ENCODE measurements around the gene GPR35. TPM values are rescaled to one million over a fixed set of nuclear protein-coding genes. Genes with fewer than 3 reads are reported as not detected.

The GPR35 gene
- total RNA-seq, 1 donor from 2014 or later: 1.6 TPM

DNA sequence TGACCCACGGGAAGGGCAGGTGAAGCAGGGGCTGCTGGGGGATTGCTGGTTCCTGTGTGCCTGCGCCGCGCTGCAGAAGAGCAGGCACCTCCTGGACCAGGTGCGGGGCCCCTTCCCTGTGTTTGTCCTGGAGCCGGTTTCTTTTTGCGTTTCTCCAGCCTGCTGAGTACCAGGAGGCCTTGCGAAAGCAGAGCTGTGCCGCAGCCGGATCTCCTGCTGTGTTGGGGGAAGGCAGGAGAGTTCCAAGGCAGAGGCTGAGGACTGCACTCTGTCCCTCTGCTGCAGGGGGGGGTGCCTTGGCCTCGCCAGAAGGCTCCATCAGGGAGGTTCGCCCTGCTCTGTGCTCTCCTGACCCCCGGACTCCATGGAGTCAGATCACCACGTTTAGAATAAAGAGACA, 35.9 kb upstream of the GPR35 start:
- ATAC-seq (ENCODE audit: low read depth) (no peak), DNase-seq (no peak)
- Mint-ChIP-seq H3K9me3 (no peaks in the 10 kb centered on the region), H3K4me3 (no peak overlapping the region), H3K4me1 (peaks cover 39% of the 10 kb centered on the region), H3K27me3 (no peaks in the 10 kb centered on the region), H3K27ac (no peak overlapping the region), H3K36me3 (ENCODE audit: low read depth) (peaks cover 43% of the 10 kb centered on the region)
- intact Hi-C loops (cut with micrococcal nuclease): no loop called here
- CTCF ChIA-PET: no interaction called here
- POLR2A ChIA-PET: interaction anchor here (6.3 kb wide), 1 partner anchor 24 kb away, joined by 536 read pairs; the partner anchor contains the start of genes DUSP28 and RNPEPL1
- TF ChIP-seq, protein P1, sequence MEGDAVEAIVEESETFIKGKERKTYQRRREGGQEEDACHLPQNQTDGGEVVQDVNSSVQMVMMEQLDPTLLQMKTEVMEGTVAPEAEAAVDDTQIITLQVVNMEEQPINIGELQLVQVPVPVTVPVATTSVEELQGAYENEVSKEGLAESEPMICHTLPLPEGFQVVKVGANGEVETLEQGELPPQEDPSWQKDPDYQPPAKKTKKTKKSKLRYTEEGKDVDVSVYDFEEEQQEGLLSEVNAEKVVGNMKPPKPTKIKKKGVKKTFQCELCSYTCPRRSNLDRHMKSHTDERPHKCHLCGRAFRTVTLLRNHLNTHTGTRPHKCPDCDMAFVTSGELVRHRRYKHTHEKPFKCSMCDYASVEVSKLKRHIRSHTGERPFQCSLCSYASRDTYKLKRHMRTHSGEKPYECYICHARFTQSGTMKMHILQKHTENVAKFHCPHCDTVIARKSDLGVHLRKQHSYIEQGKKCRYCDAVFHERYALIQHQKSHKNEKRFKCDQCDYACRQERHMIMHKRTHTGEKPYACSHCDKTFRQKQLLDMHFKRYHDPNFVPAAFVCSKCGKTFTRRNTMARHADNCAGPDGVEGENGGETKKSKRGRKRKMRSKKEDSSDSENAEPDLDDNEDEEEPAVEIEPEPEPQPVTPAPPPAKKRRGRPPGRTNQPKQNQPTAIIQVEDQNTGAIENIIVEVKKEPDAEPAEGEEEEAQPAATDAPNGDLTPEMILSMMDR (IDR thresholded peaks at IDR 0.05): no peak

DNA sequence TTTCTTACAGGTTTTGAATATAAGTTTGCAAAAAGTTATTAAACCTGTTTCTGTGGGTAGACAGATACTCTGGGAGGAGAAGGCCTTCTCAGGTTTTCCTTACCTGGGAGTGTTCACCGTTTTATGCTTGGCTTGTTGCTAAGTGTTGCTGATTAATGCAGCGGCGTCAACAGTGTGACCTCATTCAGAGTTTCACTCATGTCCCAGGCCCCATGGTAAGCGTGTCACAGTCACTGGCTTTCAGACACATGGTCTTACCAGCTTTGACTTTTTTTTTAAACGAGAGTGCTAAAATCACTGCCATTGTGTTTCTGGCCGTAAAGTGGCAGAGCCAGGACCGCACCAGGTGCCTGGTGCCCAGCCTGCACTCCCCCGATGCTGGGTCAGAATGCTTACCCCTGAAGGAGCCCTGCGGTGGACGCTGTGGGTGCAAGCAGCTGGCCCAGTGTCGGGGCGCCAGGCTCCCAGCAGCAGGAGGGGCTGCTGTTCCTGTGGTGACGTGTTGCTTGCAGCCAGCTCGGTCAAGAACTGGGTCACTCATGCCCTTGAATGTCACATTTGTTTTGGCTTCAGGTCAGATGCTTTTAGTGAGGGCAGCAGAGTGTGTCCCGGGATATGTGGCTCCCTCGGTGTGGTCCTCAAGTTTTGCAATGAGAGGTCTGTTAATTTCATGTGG, 35.3 kb upstream of the GPR35 start:
- no peak overlapping the region for H3K27ac Mint-ChIP-seq
- no peak for DNase-seq
- intact Hi-C loops (cut with micrococcal nuclease): no loop called here
- no peaks in the 10 kb centered on the region for H3K27me3 Mint-ChIP-seq
- H3K4me1 Mint-ChIP-seq: peaks cover 33% of the 10 kb centered on the region
- H3K36me3 Mint-ChIP-seq (ENCODE audit: low read depth): peaks cover 43% of the 10 kb centered on the region
- no peaks in the 10 kb centered on the region for H3K9me3 Mint-ChIP-seq
- H3K4me3 Mint-ChIP-seq: no peak overlapping the region
- POLR2A ChIA-PET: interaction anchor here (6.3 kb wide), 1 partner anchor 24 kb away, joined by 536 read pairs; the partner anchor contains the start of genes DUSP28 and RNPEPL1
- TF ChIP-seq, protein P1 (IDR thresholded peaks at IDR 0.05): no peak
- no peak for ATAC-seq (ENCODE audit: low read depth)
- CTCF ChIA-PET: no interaction called here

DNA sequence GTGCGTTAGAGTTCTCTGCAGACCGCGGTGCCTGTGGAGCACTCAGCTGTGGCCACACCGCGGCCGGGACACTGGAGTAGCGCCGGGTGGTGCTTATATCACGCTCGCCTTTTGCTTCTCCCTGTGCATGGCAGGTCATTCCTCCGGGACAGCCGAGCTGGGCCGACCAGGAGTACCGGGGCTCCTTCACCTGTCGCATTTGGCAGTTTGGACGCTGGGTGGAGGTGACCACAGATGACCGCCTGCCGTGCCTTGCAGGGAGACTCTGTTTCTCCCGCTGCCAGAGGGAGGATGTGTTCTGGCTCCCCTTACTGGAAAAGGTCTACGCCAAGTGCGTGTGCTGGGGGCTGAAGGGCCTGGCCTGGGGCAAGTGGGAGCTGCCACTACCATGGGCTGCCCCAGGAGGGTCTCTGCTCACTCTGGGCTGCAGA, 34.6 kb upstream of the GPR35 start:
- H3K27me3 Mint-ChIP-seq: no peaks in the 10 kb centered on the region
- DNase-seq (no peak), ATAC-seq (ENCODE audit: low read depth) (no peak)
- H3K9me3 Mint-ChIP-seq: no peaks in the 10 kb centered on the region
- H3K4me3 Mint-ChIP-seq: no peak overlapping the region
- no peak overlapping the region for H3K27ac Mint-ChIP-seq
- ChIA-PET CTCF (no interaction called here), POLR2A (no interaction called here)
- H3K4me1 Mint-ChIP-seq: peaks cover 26% of the 10 kb centered on the region
- TF ChIP-seq, protein P1 (IDR thresholded peaks at IDR 0.05): no peak
- peaks cover 43% of the 10 kb centered on the region for H3K36me3 Mint-ChIP-seq (ENCODE audit: low read depth)
- intact Hi-C loops (cut with micrococcal nuclease): no loop called here

DNA sequence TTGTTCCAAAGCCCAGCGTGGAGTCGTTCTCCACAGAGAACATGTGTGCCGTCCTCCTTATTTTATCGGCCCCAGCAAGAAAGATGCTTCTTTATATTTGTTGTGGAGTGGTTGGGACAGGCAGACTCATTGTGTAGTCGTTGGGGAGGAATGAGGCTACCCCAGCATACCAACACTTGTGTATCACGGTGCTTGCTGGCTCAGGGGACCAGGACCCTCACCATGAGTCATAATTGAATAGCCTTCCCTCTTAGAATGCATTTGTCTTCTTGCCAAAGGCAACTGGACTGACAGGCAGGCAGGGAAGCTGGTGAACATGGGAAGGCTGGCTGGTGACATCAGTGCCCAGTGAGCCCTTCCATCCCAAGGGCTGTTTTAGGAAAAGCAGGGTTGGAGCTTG, 34.1 kb upstream of the GPR35 start:
- CTCF ChIA-PET: no interaction called here
- no peaks in the 10 kb centered on the region for H3K27me3 Mint-ChIP-seq
- DNase-seq: no peak
- TF ChIP-seq, protein P1 (IDR thresholded peaks at IDR 0.05): no peak
- no peak overlapping the region for H3K27ac Mint-ChIP-seq
- ATAC-seq (ENCODE audit: low read depth): no peak
- peaks cover 22% of the 10 kb centered on the region for H3K4me1 Mint-ChIP-seq
- H3K4me3 Mint-ChIP-seq: no peak overlapping the region
- peaks cover 42% of the 10 kb centered on the region for H3K36me3 Mint-ChIP-seq (ENCODE audit: low read depth)
- no peaks in the 10 kb centered on the region for H3K9me3 Mint-ChIP-seq
- POLR2A ChIA-PET: no interaction called here
- intact Hi-C loops (cut with micrococcal nuclease): no loop called here

DNA sequence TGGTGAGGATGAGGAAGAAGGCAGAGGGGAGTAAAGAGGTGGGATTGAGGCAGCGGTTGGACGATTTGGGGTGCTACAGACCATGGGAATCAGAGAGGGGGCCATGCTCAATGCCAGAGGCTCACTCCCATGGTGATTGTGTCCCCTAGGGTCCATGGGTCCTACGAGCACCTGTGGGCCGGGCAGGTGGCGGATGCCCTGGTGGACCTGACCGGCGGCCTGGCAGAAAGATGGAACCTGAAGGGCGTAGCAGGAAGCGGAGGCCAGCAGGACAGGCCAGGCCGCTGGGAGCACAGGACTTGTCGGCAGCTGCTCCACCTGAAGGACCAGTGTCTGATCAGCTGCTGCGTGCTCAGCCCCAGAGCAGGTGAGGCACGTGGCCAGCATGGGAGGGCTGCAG, 33.5 kb upstream of the GPR35 start:
- H3K4me3 Mint-ChIP-seq: no peak overlapping the region
- POLR2A ChIA-PET: no interaction called here
- no peak overlapping the region for H3K27ac Mint-ChIP-seq
- no peak for DNase-seq
- peaks cover 22% of the 10 kb centered on the region for H3K4me1 Mint-ChIP-seq
- H3K9me3 Mint-ChIP-seq: no peaks in the 10 kb centered on the region
- intact Hi-C loops (cut with micrococcal nuclease): no loop called here
- no peaks in the 10 kb centered on the region for H3K27me3 Mint-ChIP-seq
- CTCF ChIA-PET: no interaction called here
- ATAC-seq (ENCODE audit: low read depth): no peak
- H3K36me3 Mint-ChIP-seq (ENCODE audit: low read depth): peaks cover 43% of the 10 kb centered on the region
- TF ChIP-seq, protein P1 (IDR thresholded peaks at IDR 0.05): no peak
